ENCODE measurements around the gene SH3BGRL2. TPM values are rescaled to one million over a fixed set of nuclear protein-coding genes. Genes with fewer than 3 reads are reported as not detected.
"Not testable (repeated sequence)": the region's sequence is repeated elsewhere in the genome, so short reads cannot be mapped to it uniquely, and the experiment has no call there.

The SH3BGRL2 gene
- total RNA-seq, 3 donors from 2014 or later (not counting 1 experiment from before 2014, with no cell fraction given), result 0.68 to 5.8 (median 1.6) TPM

- no peak overlapping the region for H3K27ac Mint-ChIP-seq
- Histone ChIP-seq H3K4me3 (ENCODE audit: low read length) (no peak overlapping the region), H3K36me3 (ENCODE audit: control insufficient read depth, insufficient read depth, low read length) (no peaks in the 10 kb centered on the region), H3K27ac (ENCODE audit: low read length) (no peak overlapping the region), H3K4me1 (ENCODE audit: control insufficient read depth, insufficient read depth, low read length) (no peaks in the 10 kb centered on the region), H3K27me3 (ENCODE audit: control insufficient read depth, insufficient read depth, low read length) (no peaks in the 10 kb centered on the region), H3K9me3 (ENCODE audit: control insufficient read depth, insufficient read depth, low read length) (no peaks in the 10 kb centered on the region)
- ATAC-seq (no peak), DNase-seq (no peak)
- H3K4me1 Mint-ChIP-seq, result no peaks in the 10 kb centered on the region
- TF ChIP-seq CTCF (IDR thresholded peaks at IDR 0.05), result no peak
- intact Hi-C loops (cut with micrococcal nuclease), result no loop called here
- WGBS (ENCODE audit: insufficient coverage), result 90% methylated on average over 8 of the region's 8 CpGs
- H3K36me3 Mint-ChIP-seq, result no peaks in the 10 kb centered on the region
- peaks cover 3 to 6% of the 10 kb centered on the region in 2 donors for H3K9me3 Mint-ChIP-seq
- H3K4me3 Mint-ChIP-seq, result no peak overlapping the region
- no peaks in the 10 kb centered on the region for H3K27me3 Mint-ChIP-seq (ENCODE audit: low read depth in 2 of 2)
Measured at GRCh38 chr6:79737172-79737571, 106.0 kb downstream of the SH3BGRL2 start.

- Histone ChIP-seq H3K4me3 (ENCODE audit: low read length) (no peak overlapping the region), H3K4me1 (ENCODE audit: control insufficient read depth, insufficient read depth, low read length) (no peaks in the 10 kb centered on the region), H3K27me3 (ENCODE audit: control insufficient read depth, insufficient read depth, low read length) (no peaks in the 10 kb centered on the region), H3K9me3 (ENCODE audit: control insufficient read depth, insufficient read depth, low read length) (no peaks in the 10 kb centered on the region), H3K36me3 (ENCODE audit: control insufficient read depth, insufficient read depth, low read length) (no peaks in the 10 kb centered on the region), H3K27ac (ENCODE audit: low read length) (no peak overlapping the region)
- no peak for TF ChIP-seq CTCF (IDR thresholded peaks at IDR 0.05)
- Mint-ChIP-seq H3K4me3 (no peak overlapping the region), H3K9me3 (peaks cover 6 to 7% of the 10 kb centered on the region in 2 donors), H3K4me1 (no peaks in the 10 kb centered on the region), H3K27me3 (ENCODE audit: low read depth in 2 of 2) (no peaks in the 10 kb centered on the region), H3K27ac (no peak overlapping the region), H3K36me3 (no peaks in the 10 kb centered on the region)
- intact Hi-C loops (cut with micrococcal nuclease), result no loop called here
- no peak for ATAC-seq
- no peak for DNase-seq
- WGBS (ENCODE audit: insufficient coverage), result no CpG with 5 or more reads among the region's 2 CpGs
Measured at GRCh38 chr6:79742030-79742429, 110.9 kb downstream of the SH3BGRL2 start.

- WGBS (ENCODE audit: insufficient coverage), result 86% methylated on average over 2 of the region's 2 CpGs
Measured at GRCh38 chr6:79745282-79745681, 114.2 kb downstream of the SH3BGRL2 start.

GRCh38 chr6:79746325-79746724 lies 115.2 kb downstream of the SH3BGRL2 start:
- H3K4me1 ChIP-seq (ENCODE audit: control insufficient read depth, insufficient read depth, low read length); H3K27me3 ChIP-seq (ENCODE audit: control insufficient read depth, insufficient read depth, low read length); H3K4me3 Mint-ChIP-seq; DNase-seq; H3K27ac Mint-ChIP-seq; intact Hi-C loops (cut with micrococcal nuclease); H3K27me3 Mint-ChIP-seq (ENCODE audit: low read depth in 2 of 2); H3K4me1 Mint-ChIP-seq; H3K36me3 Mint-ChIP-seq; H3K9me3 ChIP-seq (ENCODE audit: control insufficient read depth, insufficient read depth, low read length); ATAC-seq; H3K36me3 ChIP-seq (ENCODE audit: control insufficient read depth, insufficient read depth, low read length); H3K4me3 ChIP-seq (ENCODE audit: low read length); H3K27ac ChIP-seq (ENCODE audit: low read length): not testable (repeated sequence)
- H3K9me3 Mint-ChIP-seq, result peaks cover 5 to 12% of the 10 kb centered on the region in 2 donors
- WGBS (ENCODE audit: insufficient coverage), result 75% methylated on average over 3 of the region's 3 CpGs

More at GRCh38 chr6:79745282-79745681, 114.2 kb downstream of the SH3BGRL2 start:
- H3K27ac ChIP-seq (ENCODE audit: low read length); H3K36me3 ChIP-seq (ENCODE audit: control insufficient read depth, insufficient read depth, low read length); H3K4me1 ChIP-seq (ENCODE audit: control insufficient read depth, insufficient read depth, low read length); H3K27ac Mint-ChIP-seq; intact Hi-C loops (cut with micrococcal nuclease); H3K36me3 Mint-ChIP-seq; DNase-seq; H3K9me3 ChIP-seq (ENCODE audit: control insufficient read depth, insufficient read depth, low read length); H3K4me3 Mint-ChIP-seq; H3K4me3 ChIP-seq (ENCODE audit: low read length); H3K27me3 Mint-ChIP-seq (ENCODE audit: low read depth in 2 of 2); ATAC-seq; H3K4me1 Mint-ChIP-seq; H3K27me3 ChIP-seq (ENCODE audit: control insufficient read depth, insufficient read depth, low read length): not testable (repeated sequence)
- peaks cover 5 to 12% of the 10 kb centered on the region in 2 donors for H3K9me3 Mint-ChIP-seq

All from natural killer cell (primary cell).